Neural progenitor cell (in vitro differentiated cells): ENCODE measurements around the gene SPDL1. TPM values are rescaled to one million over a fixed set of nuclear protein-coding genes. Genes with fewer than 3 reads are reported as not detected.

Source experiments
- DNase-seq: peaks from one replicate; pipeline ENCODE4 v3.0.0-alpha.2; 2016; ENCODE audit warnings: low spot score
- H2AFZ ChIP-seq: fragments of 200-600 bp; sonication (generic); replicated peaks from 2 replicates; pipeline ENCODE4 v1.6.1; 2016; ENCODE audit warnings: antibody characterized with exemption
- H3F3A ChIP-seq: fragments of 200-600 bp; sonication (generic); 2 replicates; pipeline ENCODE4 v1.6.1; 2016; ENCODE audit warnings: antibody characterized with exemption, low read depth
- H3K27ac ChIP-seq: fragments of 200-600 bp; sonication (generic); 2 replicates; pipeline ENCODE4 v1.5.1; 2016; ENCODE audit warnings: mild to moderate bottlenecking
- H3K27me3 ChIP-seq: fragments of 200-600 bp; sonication (generic); 2 replicates; pipeline ENCODE4 v1.6.1; 2016; ENCODE audit warnings: mild to moderate bottlenecking, moderate library complexity
- H3K36me3 ChIP-seq: fragments of 200-600 bp; sonication (generic); 2 replicates; pipeline ENCODE4 v1.5.1; 2016
- H3K4me1 ChIP-seq: fragments of 200-600 bp; sonication (generic); 2 replicates; pipeline ENCODE4 v1.6.1; 2016; ENCODE audit warnings: mixed run types
- H3K4me2 ChIP-seq: fragments of 200-600 bp; sonication (generic); 2 replicates; pipeline ENCODE4 v1.6.1; 2016
- H3K4me3 ChIP-seq: fragments of 200-600 bp; sonication (generic); 2 replicates; pipeline ENCODE4 v1.5.1; 2016
- H3K79me2 ChIP-seq: fragments of 200-600 bp; sonication (generic); 2 replicates; pipeline ENCODE4 v1.6.1; 2016; ENCODE audit warnings: low read depth
- H3K9ac ChIP-seq: fragments of 200-600 bp; sonication (generic); 2 replicates; pipeline ENCODE4 v1.6.1; 2016
- H3K9me3 ChIP-seq: fragments of 200-600 bp; sonication (generic); 2 replicates; pipeline ENCODE4 v1.5.1; 2016; ENCODE audit warnings: low read depth
- H4K20me1 ChIP-seq: fragments of 200-600 bp; sonication (generic); 2 replicates; pipeline ENCODE4 v1.6.1; 2016; ENCODE audit warnings: low read depth
- H3K27ac Mint-ChIP-seq: 3 replicates; pipeline ENCODE4 v1.8.0; 2021; ENCODE audit warnings: mixed read lengths
- H3K27me3 Mint-ChIP-seq: 2 replicates; pipeline ENCODE4 v1.8.0; 2022; ENCODE audit warnings: low read depth, mild to moderate bottlenecking, inconsistent platforms, moderate library complexity, mixed read lengths; ENCODE audit not compliant: insufficient read depth
- H3K36me3 Mint-ChIP-seq: 3 replicates; pipeline ENCODE4 v1.8.0; 2021; ENCODE audit warnings: mixed read lengths
- H3K4me1 Mint-ChIP-seq: 3 replicates; pipeline ENCODE4 v1.8.0; 2021; ENCODE audit warnings: mixed read lengths
- H3K4me3 Mint-ChIP-seq: 3 replicates; pipeline ENCODE4 v1.8.0; 2021; ENCODE audit warnings: mild to moderate bottlenecking, moderate library complexity, mixed read lengths
- H3K9me3 Mint-ChIP-seq: 3 replicates; pipeline ENCODE4 v1.8.0; 2020; ENCODE audit warnings: mixed read lengths
- EZH2 ChIP-seq: fragments of 200-600 bp; sonication (generic); IDR thresholded peaks from 2 replicates; pipeline ENCODE4 v1.6.1; 2017; ENCODE audit warnings: antibody characterized with exemption, mild to moderate bottlenecking, moderate library complexity
- EZH2phosphoT487 ChIP-seq: fragments of 200-600 bp; sonication (generic); IDR thresholded peaks from 2 replicates; pipeline ENCODE4 v1.6.1; 2017; ENCODE audit warnings: antibody characterized with exemption
- small RNA-seq: library from RNA; depleted of rRNA; stranded (forward); fragments of <200 nt; gene quantifications from one replicate; pipeline ENCODE3, GENCODE V24; 2015
- total RNA-seq: library from RNA; depleted of rRNA; stranded (reverse); fragments of >200 nt; gene quantifications from 2 replicates; pipeline ENCODE4 v1.2.3, GENCODE V29; 2015; ENCODE audit warnings: low replicate concordance
- TF ChIP-seq, protein P1 (sequence below): fragments of 200-600 bp; sonication (generic); IDR thresholded peaks from 2 replicates; pipeline ENCODE4 v1.5.1; 2017; ENCODE audit warnings: antibody characterized with exemption, mild to moderate bottlenecking

The SPDL1 gene
- total RNA-seq, 1 donor from 2014 or later = 91.4 TPM

- no peaks in the 10 kb centered on the region for H3K79me2 ChIP-seq
- H3K27me3 ChIP-seq = no peaks in the 10 kb centered on the region
- Mint-ChIP-seq H3K36me3 (no peaks in the 10 kb centered on the region), H3K9me3 (no peaks in the 10 kb centered on the region), H3K27ac (no peak overlapping the region), H3K4me1 (peaks cover 16% of the 10 kb centered on the region), H3K4me3 (no peak overlapping the region), H3K27me3 (peaks cover 5% of the 10 kb centered on the region)
- H4K20me1 ChIP-seq = no peaks in the 10 kb centered on the region
- TF ChIP-seq EZH2 (no peak), EZH2phosphoT487 (no peak)
- TF ChIP-seq, protein P1, sequence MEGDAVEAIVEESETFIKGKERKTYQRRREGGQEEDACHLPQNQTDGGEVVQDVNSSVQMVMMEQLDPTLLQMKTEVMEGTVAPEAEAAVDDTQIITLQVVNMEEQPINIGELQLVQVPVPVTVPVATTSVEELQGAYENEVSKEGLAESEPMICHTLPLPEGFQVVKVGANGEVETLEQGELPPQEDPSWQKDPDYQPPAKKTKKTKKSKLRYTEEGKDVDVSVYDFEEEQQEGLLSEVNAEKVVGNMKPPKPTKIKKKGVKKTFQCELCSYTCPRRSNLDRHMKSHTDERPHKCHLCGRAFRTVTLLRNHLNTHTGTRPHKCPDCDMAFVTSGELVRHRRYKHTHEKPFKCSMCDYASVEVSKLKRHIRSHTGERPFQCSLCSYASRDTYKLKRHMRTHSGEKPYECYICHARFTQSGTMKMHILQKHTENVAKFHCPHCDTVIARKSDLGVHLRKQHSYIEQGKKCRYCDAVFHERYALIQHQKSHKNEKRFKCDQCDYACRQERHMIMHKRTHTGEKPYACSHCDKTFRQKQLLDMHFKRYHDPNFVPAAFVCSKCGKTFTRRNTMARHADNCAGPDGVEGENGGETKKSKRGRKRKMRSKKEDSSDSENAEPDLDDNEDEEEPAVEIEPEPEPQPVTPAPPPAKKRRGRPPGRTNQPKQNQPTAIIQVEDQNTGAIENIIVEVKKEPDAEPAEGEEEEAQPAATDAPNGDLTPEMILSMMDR = no peak
- H3K4me3 ChIP-seq = no peak overlapping the region
- peaks cover 7% of the 10 kb centered on the region for H3K4me1 ChIP-seq
- no peak for DNase-seq
- H3K9ac ChIP-seq = no peak overlapping the region
- no peaks in the 10 kb centered on the region for H3K9me3 ChIP-seq
- no peak overlapping the region for H3K4me2 ChIP-seq
- H3K27ac ChIP-seq = no peak overlapping the region
- H3K36me3 ChIP-seq = no peaks in the 10 kb centered on the region
- H3F3A ChIP-seq = no peaks in the 10 kb centered on the region
- H2AFZ ChIP-seq = no peak overlapping the region
Observed at GRCh38 chr5:169652057-169652456, 68.5 kb downstream of the SPDL1 start.

GRCh38 chr5:169653091-169653490 lies 69.5 kb downstream of the SPDL1 start:
- Mint-ChIP-seq H3K9me3 (no peaks in the 10 kb centered on the region), H3K4me3 (no peak overlapping the region), H3K27ac (no peak overlapping the region), H3K27me3 (peaks cover 5% of the 10 kb centered on the region), H3K36me3 (no peaks in the 10 kb centered on the region), H3K4me1 (peaks cover 11% of the 10 kb centered on the region)
- TF ChIP-seq, protein P1 = no peak
- TF ChIP-seq EZH2phosphoT487 = no peak
- no peak for TF ChIP-seq EZH2
- H3F3A ChIP-seq = no peaks in the 10 kb centered on the region
- no peaks in the 10 kb centered on the region for H3K36me3 ChIP-seq
- H3K4me2 ChIP-seq = no peak overlapping the region
- H3K4me1 ChIP-seq = peaks cover 7% of the 10 kb centered on the region
- H3K79me2 ChIP-seq = no peaks in the 10 kb centered on the region
- no peak overlapping the region for H2AFZ ChIP-seq
- no peak overlapping the region for H3K4me3 ChIP-seq
- H3K9me3 ChIP-seq = no peaks in the 10 kb centered on the region
- no peak for DNase-seq
- H3K9ac ChIP-seq = no peak overlapping the region
- H4K20me1 ChIP-seq = no peaks in the 10 kb centered on the region
- no peaks in the 10 kb centered on the region for H3K27me3 ChIP-seq
- no peak overlapping the region for H3K27ac ChIP-seq

Small RNA genes within 50 kb of the gene (small RNA-seq; reads per million reads assigned to genes)
- gene RNU6-477P = not detected

Other genes with a start within 250 kb of the SPDL1 start
- gene DOCK2, start 53.5 kb downstream of the SPDL1 start, total RNA-seq = 1.1 and 1.7 TPM in 2 replicates